ENCODE results near the gene PANK4.
"Not testable (repeated sequence)": the region's sequence is repeated elsewhere in the genome, so short reads cannot be mapped to it uniquely, and the experiment has no call there.

Gene PANK4

GRCh38 chr1:2558420-2558819, 32.0 kb upstream of the PANK4 start:
- no peak for DNase-seq

DNA sequence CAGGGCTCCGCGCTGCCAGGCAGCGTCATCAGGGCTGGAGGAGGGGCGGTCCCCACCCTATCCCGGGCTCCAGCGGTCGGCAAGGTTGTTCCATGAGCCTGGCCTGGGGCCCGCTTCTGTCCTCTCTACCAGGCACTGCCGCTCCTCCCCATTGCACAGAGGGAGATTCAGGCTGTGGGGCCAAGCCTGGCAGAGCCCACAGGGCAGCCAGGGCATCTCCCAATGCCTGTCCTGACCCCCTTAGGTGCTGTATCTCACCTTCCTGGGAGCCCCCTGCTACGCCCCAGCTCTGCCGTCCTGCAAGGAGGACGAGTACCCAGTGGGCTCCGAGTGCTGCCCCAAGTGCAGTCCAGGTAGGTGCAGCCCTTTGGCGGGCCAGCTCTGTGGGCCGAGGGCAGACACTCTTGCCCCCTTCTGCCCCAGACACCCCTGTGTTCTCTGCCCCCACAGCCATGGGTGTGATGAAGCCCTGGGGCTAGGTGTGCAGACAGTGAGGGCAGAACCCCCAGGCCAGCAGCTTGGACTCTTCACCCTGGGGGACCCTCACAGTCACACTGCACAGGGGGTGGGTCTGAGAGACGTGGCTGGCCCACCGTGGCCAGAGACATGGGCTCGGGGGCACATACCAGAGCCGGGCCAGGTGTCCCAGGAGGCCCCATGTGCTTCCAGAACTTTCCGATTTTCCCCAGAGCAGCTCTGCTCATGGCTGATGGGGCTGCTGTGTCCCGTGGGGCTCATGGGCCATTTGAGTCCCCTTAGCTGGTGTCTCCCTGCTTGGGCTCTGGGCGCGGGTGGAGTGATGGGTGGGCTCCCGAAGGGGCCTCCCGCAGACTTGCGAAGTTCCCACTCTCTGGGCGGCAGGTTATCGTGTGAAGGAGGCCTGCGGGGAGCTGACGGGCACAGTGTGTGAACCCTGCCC, 31.3 kb upstream of the PANK4 start:
- no peak for DNase-seq

DNA sequence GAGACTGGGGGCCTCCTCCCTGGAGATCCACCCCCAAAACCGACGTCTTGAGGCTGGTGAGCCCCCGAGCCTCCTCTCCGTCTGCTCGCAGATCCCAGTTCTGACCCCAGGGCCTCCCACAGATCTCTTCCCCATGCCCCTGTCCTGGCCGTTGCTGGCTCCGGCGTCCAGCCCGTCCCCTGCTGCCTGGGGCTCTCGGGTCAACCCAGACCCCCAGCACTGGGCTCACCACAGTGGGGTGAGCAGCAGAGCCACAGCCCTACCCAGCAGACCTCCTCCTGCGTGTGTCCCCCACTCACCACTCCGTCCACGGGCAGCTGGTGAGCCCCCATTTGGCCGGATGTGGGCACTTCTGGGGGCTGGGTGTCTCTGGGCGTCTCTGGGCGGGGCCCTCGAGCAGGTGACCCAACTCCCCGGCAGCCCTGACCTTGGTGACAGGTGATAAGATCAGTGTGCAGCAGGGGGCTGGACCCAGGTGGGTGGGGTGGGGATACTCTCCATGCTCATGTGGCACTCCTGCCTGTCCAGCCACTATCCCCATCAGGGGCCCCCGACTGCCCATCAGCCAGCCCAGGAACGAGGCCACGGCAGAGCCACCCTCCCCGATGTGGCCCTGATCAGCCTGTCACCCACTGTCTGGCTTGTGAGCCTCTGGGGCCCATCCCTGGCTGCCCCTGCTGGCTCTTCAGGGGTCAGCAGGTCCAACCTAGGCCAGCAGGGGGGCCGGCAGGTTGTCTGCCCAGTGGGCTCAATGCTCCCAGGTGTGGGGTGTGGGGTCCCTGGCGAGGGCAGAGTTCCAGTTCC, 30.5 kb upstream of the PANK4 start:
- peak; percentile 67 for DNase-seq

DNA sequence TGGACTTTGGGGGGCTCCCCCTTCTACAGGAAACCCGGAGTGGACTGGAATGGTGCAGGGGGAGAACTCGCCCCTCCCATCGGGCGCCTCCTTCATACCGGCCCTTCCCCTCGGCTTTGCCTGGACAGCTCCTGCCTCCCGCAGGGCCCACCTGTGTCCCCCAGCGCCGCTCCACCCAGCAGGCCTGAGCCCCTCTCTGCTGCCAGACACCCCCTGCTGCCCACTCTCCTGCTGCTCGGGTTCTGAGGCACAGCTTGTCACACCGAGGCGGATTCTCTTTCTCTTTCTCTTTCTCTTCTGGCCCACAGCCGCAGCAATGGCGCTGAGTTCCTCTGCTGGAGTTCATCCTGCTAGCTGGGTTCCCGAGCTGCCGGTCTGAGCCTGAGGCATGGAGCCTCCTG, 29.9 kb upstream of the PANK4 start, which contains the start of gene TNFRSF14:
TSS of gene TNFRSF14 (plus strand) at position 95 of the 401 bp plus-strand sequence. CDS start at position 389, 294 bp downstream.
- peak; percentile 78 for DNase-seq

GRCh38 chr1:2555634-2556276, 29.4 kb upstream of the PANK4 start:
- peak; percentile 89 for DNase-seq

GRCh38 chr1:2554621-2555387, 28.4 kb upstream of the PANK4 start:
- DNase-seq = peak; percentile 56

DNA sequence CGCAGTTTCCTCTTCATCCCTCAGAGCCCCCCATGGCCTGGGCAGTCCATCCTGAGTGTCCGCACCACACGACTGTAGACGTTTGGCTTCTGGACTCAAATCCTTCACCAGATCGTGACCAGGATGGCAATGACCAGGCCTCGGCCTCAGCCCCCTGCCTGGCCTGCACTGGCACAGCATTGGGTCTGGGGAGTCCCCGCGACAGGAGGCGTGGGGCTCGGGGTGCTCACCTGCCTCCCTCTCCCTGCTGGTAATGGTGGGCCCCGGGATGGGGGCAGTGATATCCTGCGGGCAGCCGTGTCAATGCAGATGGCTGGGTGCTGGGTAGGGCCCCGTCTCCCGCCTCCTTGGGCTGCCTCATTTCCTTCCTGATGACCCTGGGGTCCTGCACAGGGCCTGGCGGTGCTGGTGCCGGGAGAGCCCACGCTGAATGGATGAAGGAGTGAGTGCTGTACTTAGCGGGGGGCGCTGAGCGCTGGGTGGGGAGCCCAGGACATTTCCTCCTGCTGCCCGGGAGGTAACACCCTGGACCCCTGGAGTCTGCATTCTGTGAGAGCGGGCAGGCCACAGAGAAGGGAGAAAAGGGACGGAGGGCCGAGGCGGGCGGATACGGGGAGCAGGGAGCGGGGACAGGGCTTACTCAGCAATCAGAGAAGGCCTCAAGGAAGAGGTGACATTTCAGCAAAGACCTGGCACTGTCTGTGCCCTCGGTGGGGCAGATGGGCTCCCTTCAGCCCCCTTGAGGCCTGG, 27.6 kb upstream of the PANK4 start:
- DNase-seq = no peak

GRCh38 chr1:2553076-2553475, 26.7 kb upstream of the PANK4 start:
- not testable (repeated sequence) for DNase-seq

GRCh38 chr1:2552189-2552588, 25.8 kb upstream of the PANK4 start:
- DNase-seq = no peak

DNA sequence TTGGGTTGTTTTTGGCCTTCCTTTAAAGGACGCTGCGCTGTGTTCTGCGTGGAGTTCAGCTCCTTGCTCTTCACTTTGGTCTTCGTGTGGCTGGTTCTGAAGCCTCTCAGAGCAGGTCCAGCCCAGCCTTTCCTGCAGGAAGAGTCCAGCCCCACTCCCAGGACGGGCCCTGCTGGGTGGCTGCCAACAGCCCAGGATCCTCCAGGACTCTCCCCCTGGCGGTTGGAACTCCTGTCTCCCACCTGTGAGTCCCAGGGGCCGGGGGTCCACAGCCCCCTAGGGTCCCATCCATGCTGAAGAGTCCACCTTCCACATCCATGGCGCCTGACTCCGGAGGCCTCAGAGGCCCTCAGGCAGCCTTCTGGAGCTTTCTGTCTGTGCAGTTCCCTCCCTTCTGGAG, 25.1 kb upstream of the PANK4 start:
- DNase-seq = not testable (repeated sequence)

DNA sequence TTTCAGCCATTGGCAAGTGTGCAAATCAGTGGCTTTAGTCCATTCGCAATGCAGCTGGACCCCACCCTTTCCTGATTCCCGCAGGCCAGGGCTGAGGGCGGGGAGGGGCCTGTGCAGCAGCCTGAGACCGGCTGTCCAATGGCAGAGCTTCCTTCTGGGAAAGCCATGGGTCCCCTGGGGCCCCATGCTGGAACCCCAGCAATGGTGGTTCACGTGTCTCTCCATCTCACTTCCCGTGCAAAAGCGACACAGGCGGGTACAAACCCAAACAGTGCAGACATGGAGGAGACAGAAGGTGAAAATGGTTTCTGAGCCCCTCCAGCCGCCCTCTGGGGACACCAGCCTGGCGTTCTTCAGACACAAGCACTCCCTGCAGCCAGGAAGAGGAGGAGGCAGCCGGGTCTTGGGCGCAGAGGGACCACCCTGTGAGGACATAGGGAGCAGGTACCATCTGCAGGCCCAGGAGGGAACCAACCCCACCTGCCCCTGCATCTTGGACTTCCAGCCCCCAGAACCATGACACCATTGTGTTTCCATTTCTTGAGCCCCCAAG, 24.0 kb upstream of the PANK4 start:
- DNase-seq = not testable (repeated sequence)

GRCh38 chr1:2549367-2550029, 23.1 kb upstream of the PANK4 start:
- DNase-seq = not testable (repeated sequence)

- peak; percentile 91 for DNase-seq
Observed at GRCh38 chr1:2548068-2548589, 21.7 kb upstream of the PANK4 start.

GRCh38 chr1:2547210-2548067, 21.0 kb upstream of the PANK4 start:
- DNase-seq = peak; percentile 76

DNA sequence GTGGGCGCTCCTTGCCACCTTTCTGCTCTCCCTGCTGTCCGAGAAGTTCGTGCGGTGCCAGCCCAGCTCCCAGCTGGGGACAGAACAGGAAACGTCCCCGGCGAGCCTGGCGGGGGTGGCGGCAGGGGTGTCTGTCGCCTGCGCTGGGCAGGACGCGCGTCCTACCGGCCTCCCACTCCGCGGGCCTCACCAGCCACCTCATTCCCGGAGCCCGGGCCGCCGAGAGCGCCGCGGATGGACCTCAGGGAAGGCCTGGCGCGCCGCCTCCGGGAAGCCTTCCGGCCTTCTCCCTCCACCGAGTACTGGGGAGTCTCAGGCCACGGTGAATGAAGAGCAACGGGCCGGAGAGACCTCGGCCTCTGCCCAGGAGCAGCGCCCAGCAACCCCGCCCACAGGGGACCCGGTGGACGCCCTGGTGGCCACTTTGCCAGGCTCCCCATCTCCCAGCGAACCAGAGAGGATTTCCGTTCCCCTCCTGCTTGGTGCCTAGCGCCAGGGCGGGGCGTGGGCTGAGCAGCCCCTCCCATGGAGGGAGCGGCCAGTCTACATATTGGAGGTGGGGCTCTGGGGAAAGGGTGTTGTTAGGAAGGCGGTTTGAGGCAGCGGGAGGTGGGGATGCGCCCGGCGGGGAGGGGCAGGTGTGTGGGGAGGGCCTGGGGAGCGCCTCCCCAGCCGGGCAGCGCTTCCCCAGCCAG, 20.3 kb upstream of the PANK4 start:
- peak; percentile 95 for DNase-seq

- DNase-seq = peak; percentile 93
Observed at GRCh38 chr1:2545754-2546514, 19.5 kb upstream of the PANK4 start.

DNA sequence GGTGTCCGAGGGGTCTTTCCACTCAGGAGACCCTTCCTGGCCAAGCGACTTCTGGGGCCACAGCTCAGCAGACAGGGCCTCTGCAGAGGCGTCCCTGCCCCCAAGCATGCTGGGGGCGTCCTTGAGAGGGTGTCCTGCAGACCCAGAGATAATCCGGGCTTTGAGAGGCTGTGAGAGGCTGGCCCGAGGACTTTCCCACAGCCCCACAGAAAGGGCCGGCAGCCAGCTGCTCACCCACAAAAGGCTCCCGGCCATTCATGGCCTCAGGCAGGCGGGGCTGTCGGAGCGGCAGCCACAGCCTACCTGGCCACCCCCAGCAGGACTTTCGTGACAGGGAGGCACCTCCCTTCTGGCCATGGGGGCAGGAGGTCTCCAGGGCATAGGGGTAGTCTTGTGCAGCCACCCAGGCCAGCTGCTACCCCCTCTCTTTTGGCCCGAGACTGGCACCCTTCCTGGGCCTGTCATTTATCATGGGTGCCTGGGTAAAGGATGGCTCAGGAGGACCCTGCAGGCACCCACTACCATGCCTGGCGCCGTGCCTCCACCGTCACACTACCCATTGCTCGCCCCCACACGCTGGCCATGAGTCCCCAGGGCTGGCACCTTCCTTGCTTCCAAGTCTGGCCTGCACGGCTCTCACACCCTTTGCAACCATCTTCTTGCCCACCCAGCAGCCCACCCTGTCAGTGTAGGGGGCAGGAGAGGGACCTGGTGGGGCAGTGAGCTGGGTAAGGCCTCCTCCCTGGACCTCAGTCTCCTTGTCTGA, 18.7 kb upstream of the PANK4 start:
- no peak for DNase-seq
